ENCODE measurements around the gene CXCR6.
"Not testable (repeated sequence)": the region's sequence is repeated elsewhere in the genome, so short reads cannot be mapped to it uniquely, and the experiment has no call there.

The CXCR6 gene

GRCh38 chr3:45991341-45991740, 48.1 kb downstream of the CXCR6 start:
- no peak for DNase-seq (ENCODE audit: low read depth)

- no peak for DNase-seq (ENCODE audit: low read depth)
Measured at GRCh38 chr3:45992133-45992729, 49.0 kb downstream of the CXCR6 start.

GRCh38 chr3:45992821-45993221, 49.6 kb downstream of the CXCR6 start:
- no peak for DNase-seq (ENCODE audit: low read depth)

GRCh38 chr3:45993421-45994027, 50.3 kb downstream of the CXCR6 start:
- DNase-seq (ENCODE audit: low read depth): no peak

GRCh38 chr3:45994419-45995235, 51.4 kb downstream of the CXCR6 start:
- peak; percentile 34 for DNase-seq (ENCODE audit: low read depth)

GRCh38 chr3:45995236-45996192, 52.2 kb downstream of the CXCR6 start, which contains the start of gene FYCO1:
Gene FYCO1 (minus strand): TSS chr3:45995824. CDS start chr3:45984910, 10,914 bp downstream.
- peak; percentile 87 for DNase-seq (ENCODE audit: low read depth)

- DNase-seq (ENCODE audit: low read depth): not testable (repeated sequence)
Measured at GRCh38 chr3:45997499-45997898, 54.2 kb downstream of the CXCR6 start.

GRCh38 chr3:45997942-45998341, 54.7 kb downstream of the CXCR6 start:
- DNase-seq (ENCODE audit: low read depth): no peak

All from stimulated activated CD4-positive, alpha-beta T cell treated with anti-CD3 and anti-CD28 coated beads, Interleukin-2, amount 100 ng/mL, for 4 hours (primary cell).